GM12878 (cell line): ENCODE data around the gene LIN7A.

ENCODE experiments used
- EGR1 ChIP-seq, 2 experiments: IDR thresholded peaks; 1 replicate in 1 of 2; 2 replicates in 1 of 2; pipeline ENCODE4 v1.6.1; 2011 to 2012; ENCODE audit warnings: low read depth in 2 of 2, low read length in 2 of 2, borderline replicate concordance in 1 of 2, mild to moderate bottlenecking in 1 of 2, moderate library complexity in 1 of 2
- NRF1 ChIP-seq: conservative IDR thresholded peaks from 2 replicates; pipeline ENCODE4 v1.6.1; 2011; ENCODE audit warnings: mild to moderate bottlenecking, low read depth, low read length, improper control_type of control experiment

DNA sequence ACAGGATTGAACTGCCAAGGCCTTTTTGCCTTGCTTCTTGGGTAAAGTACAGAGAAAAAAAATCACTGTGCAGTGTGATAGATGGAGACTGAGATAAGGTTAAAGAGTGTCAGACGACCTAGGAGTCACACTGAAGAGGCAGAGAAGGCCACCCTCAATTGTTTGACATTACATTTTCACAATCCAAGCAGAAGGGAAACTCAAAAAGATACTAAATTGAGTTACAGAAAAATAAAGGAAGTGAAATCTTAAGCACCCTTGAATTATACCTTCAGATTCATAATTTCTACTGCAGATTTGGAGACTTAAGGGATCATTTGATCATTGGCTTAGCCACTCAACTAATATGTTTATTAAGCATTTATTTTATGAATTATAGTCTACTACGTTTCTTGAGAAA lies 123.9 kb downstream of the LIN7A start:
- TF ChIP-seq EGR1 (IDR thresholded peaks at IDR 0.05; ENCODE audit: borderline replicate concordance in 1 of 2, low read depth in 2 of 2, low read length in 2 of 2), result no peak
- TF ChIP-seq NRF1, result no peak
